GM23248 (cell line): ENCODE data around the gene SEL1L2.

Experiments
- EZH2 ChIP-seq: fragments of 200-600 bp; sonication (generic); IDR thresholded peaks from 2 replicates; pipeline ENCODE4 v1.6.1; 2018; ENCODE audit warnings: antibody characterized with exemption, mild to moderate bottlenecking; ENCODE audit not compliant: insufficient read depth, poor library complexity, severe bottlenecking
- EZH2phosphoT487 ChIP-seq: fragments of 200-600 bp; sonication (generic); IDR thresholded peaks from 2 replicates; pipeline ENCODE4 v1.6.1; 2018; ENCODE audit warnings: antibody characterized with exemption, moderate library complexity, mild to moderate bottlenecking, low read depth; ENCODE audit not compliant: insufficient read depth

GRCh38 chr20:14012671-14013070, 22.3 kb upstream of the SEL1L2 start:
- TF ChIP-seq EZH2 (no peak), EZH2phosphoT487 (no peak)
